Measurements from ENCODE around the gene THRA.
A peak's percentile ranks its signal among the peaks of the same experiment; 100 is the strongest.

THRA gene

DNA sequence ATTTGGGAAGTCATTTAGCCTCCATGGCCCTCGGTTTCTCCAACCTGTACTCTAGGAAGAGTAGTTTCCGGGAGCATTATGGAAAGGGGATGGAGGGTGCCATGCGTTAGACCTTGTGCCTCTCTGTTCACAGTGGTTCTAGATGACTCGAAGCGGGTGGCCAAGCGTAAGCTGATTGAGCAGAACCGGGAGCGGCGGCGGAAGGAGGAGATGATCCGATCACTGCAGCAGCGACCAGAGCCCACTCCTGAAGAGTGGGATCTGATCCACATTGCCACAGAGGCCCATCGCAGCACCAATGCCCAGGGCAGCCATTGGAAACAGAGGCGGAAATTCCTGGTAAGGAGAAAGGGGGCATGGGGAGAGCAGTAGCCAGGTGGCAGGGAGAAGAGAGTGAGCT, 21.7 kb downstream of the THRA start:
- no peak for DNase-seq (ENCODE audit: low read depth in 2 of 2)

DNA sequence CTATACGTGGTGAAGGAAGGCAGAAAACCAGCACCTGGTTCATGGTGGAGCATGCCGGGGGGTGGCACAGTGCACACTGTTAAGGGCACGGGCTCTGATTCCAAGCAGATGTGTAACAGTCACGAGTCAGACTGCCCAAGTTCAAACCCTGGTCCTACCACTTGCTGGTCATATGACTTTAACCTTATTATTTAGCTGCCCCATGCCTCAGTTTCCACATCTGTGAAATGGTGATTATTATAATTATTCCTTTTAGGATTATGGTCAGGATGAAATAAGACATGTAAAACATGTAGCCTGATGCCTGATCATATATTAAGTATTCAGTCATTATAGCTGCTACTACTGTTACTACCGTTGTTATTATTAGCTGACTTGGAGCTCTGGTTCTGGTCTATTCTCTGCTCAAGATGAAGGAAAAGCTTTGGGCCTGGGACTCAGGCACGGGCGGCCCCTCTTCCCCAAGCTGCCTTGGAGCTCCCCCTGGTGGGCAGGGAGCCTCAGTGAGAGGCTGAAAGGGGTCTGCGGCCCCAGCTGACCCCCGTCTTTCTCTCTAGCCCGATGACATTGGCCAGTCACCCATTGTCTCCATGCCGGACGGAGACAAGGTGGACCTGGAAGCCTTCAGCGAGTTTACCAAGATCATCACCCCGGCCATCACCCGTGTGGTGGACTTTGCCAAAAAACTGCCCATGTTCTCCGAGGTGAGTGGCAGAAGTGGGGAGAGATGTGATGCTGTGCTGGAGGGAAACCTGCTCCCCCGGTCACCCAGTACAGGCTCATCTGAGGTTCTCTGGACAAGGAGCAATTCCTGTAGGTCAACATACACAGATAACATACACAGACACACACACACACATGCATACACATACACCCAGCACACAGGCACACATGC, 23.6 kb downstream of the THRA start:
- peak; percentile 58 for DNase-seq (ENCODE audit: low read depth in 2 of 2)

DNA sequence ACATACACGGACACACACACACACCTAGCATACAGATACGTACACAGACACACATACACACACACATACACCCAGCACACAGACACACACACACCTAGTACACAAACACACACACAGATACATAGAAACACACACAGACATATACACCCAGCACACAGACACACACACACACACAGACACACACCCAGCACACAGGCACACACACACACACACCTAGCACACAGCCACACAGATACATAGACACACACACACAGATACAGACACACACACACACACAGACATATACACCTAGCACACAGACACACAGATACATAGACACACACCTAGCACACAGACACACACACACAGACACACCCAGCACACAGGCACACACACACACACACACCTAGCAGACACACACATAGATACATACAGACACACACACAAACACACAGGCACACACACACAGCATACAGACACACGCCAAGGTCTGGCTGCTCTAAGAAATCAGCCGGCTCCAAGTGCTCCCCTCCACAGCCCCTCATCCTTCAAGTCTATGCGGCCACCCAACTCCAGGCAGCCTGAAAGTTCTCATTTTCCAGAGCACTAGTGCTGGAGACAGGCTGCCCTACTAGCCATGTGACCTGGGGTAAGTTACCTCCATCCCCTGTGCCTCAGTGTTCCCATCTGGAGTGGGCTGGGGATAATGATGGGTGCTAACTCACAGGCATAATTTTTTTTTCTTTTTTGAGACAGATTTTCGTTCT, 24.5 kb downstream of the THRA start:
- no peak for DNase-seq (ENCODE audit: low read depth in 2 of 2)

DNA sequence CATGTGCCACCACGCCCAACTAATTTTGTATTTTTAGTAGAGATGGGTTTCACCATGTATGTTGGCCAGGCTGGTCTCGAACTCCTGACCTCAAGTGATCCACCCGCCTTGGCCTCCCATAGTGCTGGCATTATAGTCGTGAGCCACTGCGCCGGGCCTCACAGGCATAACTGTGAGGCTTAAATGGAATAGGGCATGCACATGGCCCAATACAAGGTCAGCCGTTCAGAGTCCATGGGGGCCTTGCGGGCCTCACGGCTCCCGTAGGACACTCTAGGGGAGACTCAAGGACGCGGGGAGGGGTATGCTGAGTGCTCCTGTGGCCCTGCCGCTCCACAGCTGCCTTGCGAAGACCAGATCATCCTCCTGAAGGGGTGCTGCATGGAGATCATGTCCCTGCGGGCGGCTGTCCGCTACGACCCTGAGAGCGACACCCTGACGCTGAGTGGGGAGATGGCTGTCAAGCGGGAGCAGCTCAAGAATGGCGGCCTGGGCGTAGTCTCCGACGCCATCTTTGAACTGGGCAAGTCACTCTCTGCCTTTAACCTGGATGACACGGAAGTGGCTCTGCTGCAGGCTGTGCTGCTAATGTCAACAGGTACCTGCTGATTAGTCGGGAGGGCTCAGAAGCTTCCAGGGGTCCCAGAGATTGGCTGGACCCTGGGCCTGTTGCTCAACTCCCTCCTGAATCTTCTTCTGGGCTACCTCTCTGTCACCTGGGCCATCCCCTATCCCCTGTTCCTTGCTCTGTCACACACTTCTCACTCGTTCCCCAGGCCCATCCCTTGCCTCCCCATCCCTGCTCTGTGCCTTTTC, 25.3 kb downstream of the THRA start:
- no peak for DNase-seq (ENCODE audit: low read depth in 2 of 2)

DNA sequence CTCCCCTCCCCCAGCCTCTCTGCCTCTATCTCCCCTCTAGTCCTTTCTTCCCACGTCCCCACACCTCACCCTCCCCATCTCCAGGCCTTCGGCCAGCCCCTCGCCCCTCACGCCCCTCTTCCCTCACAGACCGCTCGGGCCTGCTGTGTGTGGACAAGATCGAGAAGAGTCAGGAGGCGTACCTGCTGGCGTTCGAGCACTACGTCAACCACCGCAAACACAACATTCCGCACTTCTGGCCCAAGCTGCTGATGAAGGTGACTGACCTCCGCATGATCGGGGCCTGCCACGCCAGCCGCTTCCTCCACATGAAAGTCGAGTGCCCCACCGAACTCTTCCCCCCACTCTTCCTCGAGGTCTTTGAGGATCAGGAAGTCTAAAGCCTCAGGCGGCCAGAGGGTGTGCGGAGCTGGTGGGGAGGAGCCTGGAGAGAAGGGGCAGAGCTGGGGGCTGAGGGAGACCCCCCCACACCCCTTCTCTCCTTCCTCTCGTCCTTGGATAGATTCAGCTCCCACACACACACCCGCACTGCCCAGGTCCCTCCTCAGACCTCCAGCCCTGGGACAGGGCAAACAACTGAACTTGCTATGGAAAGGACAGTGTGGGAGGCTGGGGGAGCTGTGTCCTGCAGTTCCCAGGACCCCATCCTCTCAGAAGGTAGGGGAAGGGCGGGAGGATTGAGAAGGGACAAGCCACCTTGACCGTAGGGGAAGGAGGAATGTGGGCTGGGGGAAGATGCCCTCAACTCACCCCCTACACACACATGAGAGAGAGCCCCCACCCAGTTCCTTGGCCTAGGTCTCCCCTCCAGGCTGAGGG, 26.5 kb downstream of the THRA start:
- no peak for DNase-seq (ENCODE audit: low read depth in 2 of 2)

DNA sequence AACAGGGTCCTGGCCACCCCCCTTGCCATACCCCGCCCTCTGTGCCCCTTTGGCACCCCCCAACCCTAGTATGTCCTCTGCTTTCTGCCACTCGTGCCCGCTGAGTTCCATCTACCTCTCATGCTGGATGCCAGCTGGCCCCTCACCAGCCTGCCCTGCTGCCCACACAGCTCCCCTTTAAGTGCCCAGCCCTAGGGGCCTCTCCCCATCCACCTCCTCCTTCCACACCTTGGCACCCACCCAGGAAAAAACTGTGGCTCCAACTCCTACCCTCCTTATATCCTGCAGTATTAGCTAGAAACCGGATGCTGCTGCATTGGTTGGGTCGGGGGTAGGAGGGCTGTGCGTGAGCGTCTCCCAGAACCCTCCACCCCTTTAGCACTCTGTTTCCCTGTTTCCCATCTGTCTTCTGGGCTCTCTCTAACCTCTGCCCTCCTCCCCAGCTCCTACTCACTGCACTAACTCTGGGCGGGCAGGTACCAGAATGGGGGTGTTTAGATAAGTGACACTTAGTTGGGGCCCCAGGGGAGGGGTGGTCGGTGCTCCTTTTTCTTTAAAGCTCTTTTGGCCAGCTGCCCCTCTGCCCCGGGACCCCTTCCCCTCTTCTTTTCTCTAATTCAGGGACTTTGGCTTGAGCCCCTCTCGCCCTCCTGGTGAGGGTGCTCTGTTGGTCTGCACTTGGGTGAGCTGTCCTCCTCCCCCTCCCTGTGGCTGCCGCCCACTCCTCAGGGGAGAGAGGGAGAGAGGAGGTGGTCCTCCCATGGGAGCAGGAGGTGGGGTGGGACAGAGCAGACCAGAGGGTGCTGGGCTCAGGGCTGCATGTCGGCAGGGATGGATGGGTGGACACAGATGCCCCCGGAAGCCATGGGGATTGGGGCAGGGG, 27.7 kb downstream of the THRA start:
- DNase-seq (ENCODE audit: low read depth in 2 of 2) = no peak

DNA sequence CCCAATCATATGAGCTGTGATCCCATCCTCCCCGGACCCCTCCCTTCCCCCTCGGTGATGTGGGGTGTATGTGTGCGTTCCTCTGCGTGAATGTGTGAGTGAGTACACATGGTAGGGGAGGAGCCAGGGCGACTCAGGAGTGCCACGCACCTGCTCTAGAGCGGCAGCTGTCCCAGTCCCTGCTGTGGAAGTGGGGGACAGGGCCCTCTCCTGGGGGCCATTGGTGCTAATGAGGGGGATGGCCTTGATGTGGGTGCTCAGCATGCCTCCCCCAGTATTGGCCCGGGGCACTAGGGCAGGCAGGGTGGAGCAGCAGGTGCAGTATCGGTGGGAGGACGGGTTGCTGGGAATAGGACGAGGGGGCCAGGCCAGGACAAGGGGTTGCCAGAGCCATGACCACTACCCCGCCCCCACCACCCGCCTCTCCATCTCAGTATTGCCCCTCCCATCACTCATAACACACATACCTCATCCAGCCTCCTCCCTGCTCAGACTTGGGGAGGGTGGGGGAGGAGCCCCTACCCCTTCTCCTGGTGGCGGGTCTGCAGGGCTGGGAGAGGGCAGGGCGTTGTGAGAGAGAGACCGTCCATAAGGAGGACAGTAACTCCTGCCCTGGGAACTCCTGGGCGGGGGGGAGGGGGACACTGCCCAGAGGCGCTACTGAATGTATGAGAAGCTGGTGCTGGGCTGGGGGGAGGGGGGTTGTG, 29.1 kb downstream of the THRA start:
- no peak for DNase-seq (ENCODE audit: low read depth in 2 of 2)

DNA sequence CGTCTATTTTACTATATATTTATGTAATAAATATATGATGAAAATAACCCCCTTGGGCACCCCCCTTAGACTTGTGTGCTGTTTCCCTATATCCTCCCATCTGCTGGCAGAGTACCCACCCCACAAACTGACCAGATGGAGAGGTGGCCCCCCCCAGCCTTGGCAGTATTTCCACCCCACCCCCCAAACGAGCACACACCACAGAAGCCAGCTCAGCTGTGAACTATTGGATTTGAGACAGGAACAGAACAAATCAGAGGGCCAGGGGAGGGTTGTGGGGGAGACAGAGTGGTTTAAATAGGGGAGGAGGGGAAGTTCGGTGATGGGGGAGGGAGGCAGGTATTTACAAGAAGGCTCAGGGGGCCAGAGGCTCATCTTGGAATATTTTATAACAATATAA, 29.8 kb downstream of the THRA start:
- no peak for DNase-seq (ENCODE audit: low read depth in 2 of 2)

DNA sequence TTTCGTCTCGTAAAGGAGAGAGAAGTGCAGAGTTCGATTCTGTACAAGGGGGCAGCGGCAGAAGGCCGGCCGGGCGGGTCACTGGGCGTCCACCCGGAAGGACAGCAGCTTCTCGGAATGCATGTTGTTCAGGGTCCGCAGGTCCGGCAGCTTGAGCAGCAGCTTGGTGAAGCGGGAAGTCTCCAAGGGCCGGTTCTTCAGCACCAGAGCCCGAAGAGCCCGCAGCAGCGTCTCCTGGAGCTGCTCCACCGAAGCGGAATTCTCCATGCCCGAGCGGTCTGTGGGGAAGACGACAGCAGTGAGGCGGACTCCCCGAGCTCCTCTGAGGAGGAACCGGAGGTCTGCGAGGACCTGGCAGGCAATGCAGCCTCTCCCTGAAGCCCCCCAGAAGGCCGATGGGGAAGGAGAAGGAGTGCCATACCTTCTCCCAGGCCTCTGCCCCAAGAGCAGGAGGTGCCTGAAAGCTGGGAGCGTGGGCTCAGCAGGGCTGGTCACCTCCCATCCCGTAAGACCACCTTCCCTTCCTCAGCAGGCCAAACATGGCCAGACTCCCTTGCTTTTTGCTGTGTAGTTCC, 30.3 kb downstream of the THRA start:
- DNase-seq (ENCODE audit: low read depth in 2 of 2) = no peak

DNA sequence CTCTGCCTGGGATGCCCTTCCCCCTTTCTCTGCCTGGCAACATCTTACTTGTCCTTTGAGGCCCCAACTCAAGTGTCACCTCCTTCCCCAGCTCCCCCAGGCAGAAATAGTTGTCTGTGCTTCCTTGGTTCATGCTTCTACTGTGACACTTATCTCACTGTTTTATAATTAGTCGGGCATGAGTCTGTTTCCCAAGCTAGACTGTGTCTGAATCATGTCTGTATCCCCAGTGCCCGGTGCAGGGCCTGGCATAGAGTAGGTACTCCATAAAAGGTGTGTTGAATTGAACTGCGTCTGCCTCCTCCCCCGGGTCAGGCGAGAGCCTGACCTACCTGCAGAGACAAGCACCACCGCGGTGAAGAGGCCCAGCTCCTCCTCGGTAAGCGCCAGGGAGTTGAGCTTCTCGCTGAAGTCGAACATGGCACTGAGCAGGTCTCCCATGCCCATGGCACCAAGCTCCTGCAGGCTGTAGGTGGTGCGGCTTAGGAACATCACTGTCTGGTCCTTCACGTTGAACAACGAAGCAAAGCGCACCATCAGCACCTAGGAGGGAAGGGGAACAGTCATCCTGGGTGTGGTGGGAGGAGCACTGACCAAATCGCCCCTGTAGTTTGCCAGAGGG, 30.9 kb downstream of the THRA start:
- no peak for DNase-seq (ENCODE audit: low read depth in 2 of 2)

DNA sequence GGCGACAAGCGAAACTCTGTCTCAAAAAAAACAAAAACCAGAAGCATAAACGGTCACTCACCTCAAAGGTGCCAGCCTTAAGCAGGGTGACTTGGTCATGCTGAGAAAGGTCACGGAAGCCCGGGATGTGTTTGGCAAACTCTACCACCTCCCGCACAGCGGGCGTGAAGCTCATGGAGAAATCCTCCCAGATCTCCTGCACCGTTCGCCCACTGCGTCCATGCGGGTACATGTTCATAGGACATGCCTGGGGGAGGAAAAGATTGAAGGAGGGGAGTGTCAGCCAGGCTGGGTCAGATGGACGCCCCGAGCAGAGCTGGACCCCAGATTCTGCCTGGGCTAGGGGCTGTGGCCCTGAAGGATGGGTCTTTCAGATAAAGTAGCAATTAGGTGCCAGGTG, 32.1 kb downstream of the THRA start:
- no peak for DNase-seq (ENCODE audit: low read depth in 2 of 2)

DNA sequence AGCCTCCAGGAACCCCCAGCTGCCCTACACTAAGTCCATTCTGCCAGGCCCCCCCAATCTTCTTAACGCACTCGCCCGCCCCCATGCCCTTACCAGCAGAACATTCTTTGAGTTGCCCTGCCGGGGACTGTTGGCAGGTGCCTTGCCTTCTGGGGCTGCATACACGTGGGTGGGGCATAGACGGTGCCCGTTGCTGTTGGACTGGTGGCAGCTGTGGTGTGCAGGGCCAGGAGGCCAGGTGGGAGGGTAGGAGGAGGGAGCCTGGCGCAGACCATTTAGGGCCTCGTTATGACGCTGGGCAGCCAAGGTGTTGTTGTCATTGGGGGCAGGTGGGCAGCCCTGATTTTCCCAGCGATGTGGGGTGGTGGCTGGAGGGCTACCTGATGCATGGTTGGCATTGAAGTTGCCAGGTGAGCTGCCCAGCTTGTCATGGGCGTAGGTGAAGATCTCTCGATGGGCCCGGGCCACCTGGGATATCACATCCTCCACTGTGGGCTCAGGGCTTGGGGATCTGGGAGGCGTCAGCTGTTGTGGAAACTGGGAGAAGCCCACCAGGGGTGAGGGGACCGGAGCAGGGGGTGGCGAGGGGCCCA, 32.7 kb downstream of the THRA start:
- DNase-seq (ENCODE audit: low read depth in 2 of 2) = no peak

DNA sequence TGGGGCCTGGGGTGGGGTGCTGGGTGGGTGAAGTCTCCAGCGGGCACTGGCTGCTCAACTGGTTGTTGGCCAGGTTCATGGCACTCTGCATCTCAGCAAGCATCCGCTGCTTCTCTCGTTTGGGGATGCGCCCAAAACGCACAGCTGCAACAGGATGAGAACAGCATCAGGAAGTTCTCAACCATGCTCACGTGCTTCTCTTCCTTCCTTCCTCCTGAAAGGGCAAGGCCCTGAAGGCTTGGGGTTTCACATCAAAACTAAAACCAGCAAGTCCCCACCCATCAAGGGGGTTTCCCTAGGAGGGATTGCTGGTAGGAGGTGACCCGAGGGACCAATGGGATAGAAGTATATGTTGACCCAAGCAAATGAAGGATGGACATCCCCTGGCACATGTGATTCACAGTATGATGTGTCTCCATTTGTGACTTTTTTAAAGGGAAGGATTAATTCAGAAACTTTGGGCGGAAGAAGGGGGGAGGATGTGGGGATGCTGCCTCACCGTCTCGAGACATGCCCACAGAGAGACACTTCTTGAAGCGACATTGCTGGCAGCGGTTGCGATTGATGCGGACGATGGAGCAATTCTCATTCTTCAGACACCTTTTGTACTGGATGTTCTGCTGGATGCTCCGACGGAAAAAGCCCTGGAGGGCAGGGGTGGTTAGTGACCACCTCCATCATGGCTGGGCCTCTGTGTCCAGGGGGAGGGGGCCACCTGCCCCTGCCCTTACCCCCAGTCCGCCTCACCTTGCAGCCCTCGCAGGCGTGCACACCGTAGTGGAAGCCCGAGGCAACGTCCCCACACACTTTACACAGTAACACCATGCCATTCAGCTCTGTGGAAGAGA, 33.4 kb downstream of the THRA start:
- peak; percentile 53 to 79 for DNase-seq (ENCODE audit: low read depth in 2 of 2)

DNA sequence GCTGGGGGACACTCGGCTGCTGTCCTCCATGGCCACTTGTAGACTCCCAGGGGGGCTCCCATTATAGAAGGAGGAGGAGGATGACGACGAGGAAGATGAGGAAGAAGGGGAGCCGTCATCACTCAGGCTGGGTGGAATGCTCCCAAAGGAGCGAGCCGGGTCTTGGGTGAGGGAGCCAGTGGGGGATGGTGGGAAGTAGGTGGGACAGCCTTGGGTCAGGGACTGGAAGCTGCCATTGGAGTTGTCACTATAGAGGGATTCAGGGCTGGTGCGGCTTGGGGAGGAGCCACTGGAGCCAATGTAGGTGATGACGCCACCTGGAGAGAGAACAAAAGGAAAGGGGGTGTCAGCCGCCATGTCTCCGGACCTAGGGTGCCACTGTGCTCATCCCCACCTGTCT, 34.3 kb downstream of the THRA start:
- DNase-seq (ENCODE audit: low read depth in 2 of 2) = no peak

DNA sequence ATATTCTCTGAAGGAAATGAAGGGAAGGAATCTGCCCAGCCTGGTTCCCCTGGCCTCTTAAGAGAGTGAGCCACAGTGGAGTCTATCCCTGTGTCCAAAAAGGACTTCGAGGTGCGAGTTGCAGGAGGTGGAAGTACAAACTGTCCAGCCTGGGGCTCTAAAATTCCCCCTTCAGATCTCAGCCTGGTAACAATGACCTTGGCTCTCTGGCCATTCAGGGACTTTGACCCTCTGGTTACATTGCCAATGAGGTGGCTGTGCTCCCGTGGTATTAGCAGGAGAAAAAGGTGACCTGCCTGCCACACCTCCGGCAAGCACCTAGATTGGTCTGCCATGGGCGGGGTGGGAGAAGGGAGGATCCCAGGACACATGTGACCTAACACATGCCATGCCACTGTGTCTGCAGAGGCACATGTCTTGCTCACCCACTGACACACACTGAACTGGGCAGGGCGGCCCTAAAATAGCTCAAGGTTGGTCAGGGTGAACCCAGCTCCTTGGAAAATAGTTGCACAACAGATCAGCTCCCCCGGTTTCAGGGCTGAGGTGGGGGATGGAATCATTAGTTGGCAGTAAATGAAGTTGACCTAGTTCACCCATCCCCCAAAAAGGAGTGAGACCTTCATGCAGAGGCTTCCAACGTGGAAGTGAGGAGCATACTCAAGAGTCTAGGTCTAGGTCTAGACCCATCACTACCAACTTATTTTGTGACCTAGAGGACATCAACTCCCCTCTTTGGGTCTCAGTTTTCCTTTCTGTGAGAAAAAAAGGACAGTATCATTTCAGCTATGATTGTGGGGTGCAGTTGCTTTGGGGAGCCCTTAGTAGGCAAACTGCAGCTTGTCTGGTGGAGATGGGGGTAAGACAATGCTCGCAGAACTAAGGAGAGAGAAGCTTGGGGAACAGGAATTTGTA, 35.4 kb downstream of the THRA start:
- DNase-seq (ENCODE audit: low read depth in 2 of 2) = no peak

DNA sequence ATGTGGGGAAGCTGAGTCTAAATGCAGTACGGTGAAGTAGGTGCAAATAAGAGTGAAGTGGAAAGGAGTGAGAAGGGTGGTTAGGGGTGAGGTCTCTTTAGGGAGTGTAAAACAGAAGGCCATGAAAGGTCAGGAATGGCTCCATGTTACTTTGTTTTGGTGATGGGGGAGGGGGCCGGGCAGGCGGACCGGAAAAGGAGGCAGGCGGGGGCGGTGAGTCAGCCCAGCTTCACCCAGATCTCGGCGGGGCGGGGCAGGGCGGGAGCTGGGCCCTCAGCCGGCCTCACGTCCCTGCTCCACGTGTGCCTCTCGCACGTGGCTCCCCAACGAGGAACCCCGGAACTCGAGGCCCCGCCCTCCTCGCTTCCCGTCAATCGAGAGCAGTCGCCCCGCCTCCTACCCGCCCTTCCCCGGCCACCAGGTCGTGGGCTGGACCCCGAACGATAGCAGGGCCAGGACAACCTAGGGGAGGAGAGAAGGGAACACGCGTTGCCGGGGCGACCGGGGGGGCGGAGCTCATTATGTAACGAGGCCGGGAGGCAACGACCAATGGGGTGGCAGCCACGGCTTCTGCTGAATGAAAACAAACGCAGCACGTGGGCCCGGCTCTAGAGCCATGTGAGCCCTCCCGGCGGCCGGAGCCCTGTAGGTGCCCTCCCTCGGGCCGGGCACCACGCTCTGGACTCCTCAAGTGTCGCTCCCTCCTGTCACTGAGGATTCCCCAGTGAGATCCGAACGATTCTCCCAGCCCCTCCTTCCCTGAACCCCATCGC, 36.3 kb downstream of the THRA start:
- peak; percentile 98 for DNase-seq (ENCODE audit: low read depth in 2 of 2)
